HCT116 (cell line): ENCODE data around the gene ELAVL2. TPM values are rescaled to one million over a fixed set of nuclear protein-coding genes. Genes with fewer than 3 reads are reported as not detected.

Experiments used
- ATAC-seq: fragments of 200-7000 bp; cut with Tn5 transposase; 2 replicates; pipeline ENCODE4 v1.9.1; 2020; ENCODE audit warnings: mild to moderate bottlenecking, moderate library complexity
- BruUV-seq: library from RNA; stranded (reverse); fragments of 400-500 nt; replicated peaks from 2 replicates; lab custom pipeline; 2021; lab: Mats Ljungman, UMichigan
- CTCF ChIA-PET: fragments of 300-600 bp; sonication (Branson Sonifier 250); formaldehyde crosslinking; loops from one replicate; lab custom pipeline; 2021; ENCODE audit warnings: antibody characterized with exemption; lab: Charles Lee
- POLR2A ChIA-PET: fragments of 300-600, 350-600 bp; sonication (Branson Sonifier 250); formaldehyde crosslinking; loops from one replicate; lab custom pipeline; 2021; ENCODE audit warnings: antibody characterized with exemption; lab: Charles Lee
- RAD21 ChIA-PET, 2 experiments: fragments of 300-600 bp; sonication (Branson Sonifier 250); formaldehyde crosslinking; loops; one replicate each; lab custom pipeline; 2023; ENCODE audit warnings: low total read pairs in 2 of 2; ENCODE audit not compliant: uncharacterized antibody in 2 of 2, unreplicated experiment in 2 of 2, low non-redundant PET in 1 of 2; lab: Charles Lee
- DNase-seq: peaks from one replicate; pipeline ENCODE4 v3.0.0-alpha.2; 2010; ENCODE audit warnings: low read depth, low spot score
- H2AFZ ChIP-seq: fragments of 200-600 bp; shearing (Covaris generic), sonication (generic); 2 replicates; pipeline ENCODE4 v1.6.1; 2017; ENCODE audit warnings: low read depth, mixed run types, mixed read lengths, antibody characterized with exemption, low read length; ENCODE audit not compliant: poor library complexity, severe bottlenecking
- H3K27ac ChIP-seq: 2 replicates; pipeline ENCODE4 v1.5.1; 2012; ENCODE audit warnings: low read depth, low read length
- H3K27me3 ChIP-seq: fragments of 200-600 bp; sonication (generic); 2 replicates; pipeline ENCODE4 v1.6.1; 2016; ENCODE audit warnings: mixed run types, low read length, mixed read lengths; ENCODE audit not compliant: insufficient read depth
- H3K36me3 ChIP-seq, 2 experiments: fragments of 200-500 bp in 1 of 2; fragments of 200-600 bp in 1 of 2; sonication (Bioruptor generic) in 1 of 2; sonication (generic) in 1 of 2; 2 replicates each; pipeline versions ENCODE4 v1.5.1 to v1.6.1; 2014 to 2016; ENCODE audit warnings: low read length in 2 of 2, inconsistent platforms in 1 of 2, mixed read lengths in 1 of 2, mixed run types in 1 of 2; ENCODE audit not compliant: insufficient read depth in 2 of 2, control insufficient read depth in 1 of 2
- H3K4me1 ChIP-seq, 2 experiments: fragments of 200-600 bp in 1 of 2; sonication (generic) in 1 of 2; 2 replicates each; pipeline versions ENCODE4 v1.5.1 to v1.6.1; 2012 to 2017; ENCODE audit warnings: low read length in 2 of 2, inconsistent platforms in 1 of 2, mild to moderate bottlenecking in 1 of 2, mixed read lengths in 1 of 2, mixed run types in 1 of 2, moderate library complexity in 1 of 2; ENCODE audit not compliant: insufficient read depth in 2 of 2, control insufficient read depth in 1 of 2
- H3K4me2 ChIP-seq: fragments of 200-600 bp; sonication (generic); 2 replicates; pipeline ENCODE4 v1.6.1; 2017; ENCODE audit warnings: mixed run types, low read length, mixed read lengths
- H3K4me3 ChIP-seq, 2 experiments: fragments of 200-600 bp in 1 of 2; sonication (generic) in 1 of 2; replicated peaks in 1 of 2; 2 replicates each; pipeline ENCODE4 v1.5.1; 2011 to 2016; ENCODE audit warnings: low read length in 2 of 2, control low read depth in 1 of 2, low read depth in 1 of 2, mild to moderate bottlenecking in 1 of 2, mixed read lengths in 1 of 2, mixed run types in 1 of 2
- H3K79me2 ChIP-seq: fragments of 200-600 bp; sonication (generic); 2 replicates; pipeline ENCODE4 v1.6.1; 2017; ENCODE audit warnings: mild to moderate bottlenecking, mixed run types, low read length, moderate library complexity, mixed read lengths; ENCODE audit not compliant: insufficient read depth
- H3K9ac ChIP-seq: fragments of 200-600 bp; sonication (generic); 2 replicates; pipeline ENCODE4 v1.6.1; 2016; ENCODE audit warnings: low read length, mixed read lengths
- H3K9me2 ChIP-seq: fragments of 200-600 bp; sonication (generic), shearing (Covaris generic); 2 replicates; pipeline ENCODE4 v1.6.1; 2017; ENCODE audit warnings: mixed run types, mild to moderate bottlenecking, moderate library complexity; ENCODE audit not compliant: insufficient read depth
- H3K9me3 ChIP-seq, 2 experiments: fragments of 200-500 bp in 1 of 2; fragments of 200-600 bp in 1 of 2; sonication (Bioruptor generic) in 1 of 2; sonication (generic) in 1 of 2; 2 replicates each; pipeline ENCODE4 v1.6.1; 2014 to 2017; ENCODE audit warnings: low read length in 2 of 2, mixed read lengths in 2 of 2, inconsistent platforms in 1 of 2, low read depth in 1 of 2, mild to moderate bottlenecking in 1 of 2, mixed run types in 1 of 2, moderate library complexity in 1 of 2; ENCODE audit not compliant: control insufficient read depth in 1 of 2, insufficient read depth in 1 of 2
- H4K20me1 ChIP-seq: fragments of 200-600 bp; sonication (generic), shearing (Covaris generic); 2 replicates; pipeline ENCODE4 v1.6.1; 2017; ENCODE audit warnings: mixed run types, mild to moderate bottlenecking, moderate library complexity; ENCODE audit not compliant: insufficient read depth
- CBX3 ChIP-seq: IDR thresholded peaks from 2 replicates; pipeline ENCODE4 v1.6.1; 2012; ENCODE audit warnings: low read depth
- CEBPB ChIP-seq: IDR thresholded peaks from 2 replicates; pipeline ENCODE4 v1.6.1; 2012; ENCODE audit warnings: low read depth
- ELF1 ChIP-seq: IDR thresholded peaks from 2 replicates; pipeline ENCODE4 v1.6.1; 2012; ENCODE audit warnings: low read depth, borderline replicate concordance
- EZH2phosphoT487 ChIP-seq: fragments of 200-600 bp; IDR thresholded peaks from 2 replicates; pipeline ENCODE4 v1.6.1; 2018; ENCODE audit warnings: antibody characterized with exemption, borderline replicate concordance
- FOSL1 ChIP-seq: IDR thresholded peaks from 2 replicates; pipeline ENCODE4 v1.6.1; 2012; ENCODE audit warnings: low read depth
- JUND ChIP-seq: IDR thresholded peaks from 2 replicates; pipeline ENCODE4 v1.6.1; 2012
- POLR2AphosphoS5 ChIP-seq: IDR thresholded peaks from 2 replicates; pipeline ENCODE4 v1.6.1; 2011; ENCODE audit warnings: mild to moderate bottlenecking, low read depth, low read length, moderate library complexity
- SIN3A ChIP-seq: IDR thresholded peaks from 2 replicates; pipeline ENCODE4 v1.6.1; 2012; ENCODE audit warnings: low read depth
- SRF ChIP-seq: IDR thresholded peaks from 2 replicates; pipeline ENCODE4 v1.6.1; 2012; ENCODE audit warnings: low read depth
- TCF7L2 ChIP-seq: IDR thresholded peaks from 2 replicates; pipeline ENCODE4 v1.7.0; 2011; ENCODE audit warnings: borderline replicate concordance, inconsistent platforms; ENCODE audit not compliant: insufficient read depth, insufficient read length; ENCODE audit errors: extremely low read depth
- YY1 ChIP-seq: IDR thresholded peaks from 2 replicates; pipeline ENCODE4 v1.6.1; 2011; ENCODE audit warnings: low read length, low read depth, moderate library complexity, mild to moderate bottlenecking; ENCODE audit not compliant: insufficient replicate concordance; ENCODE audit errors: extremely low read depth
- intact Hi-C: fragments of 100-400 bp; cut with micrococcal nuclease; formaldehyde crosslinking; loops from 2 replicates; pipeline ENCODE4 v1.10.0; 2022
- total RNA-seq: library from RNA; stranded (reverse); gene quantifications from one replicate; pipeline ENCODE4 v1.2.1, GENCODE V29; 2021; ENCODE audit not compliant: unreplicated experiment
- TF ChIP-seq, protein P1 (sequence below): IDR thresholded peaks from 2 replicates; pipeline ENCODE4 v1.6.1; 2012

ELAVL2 gene
- total RNA-seq, 1 experiment from 2014 or later = not detected

DNA sequence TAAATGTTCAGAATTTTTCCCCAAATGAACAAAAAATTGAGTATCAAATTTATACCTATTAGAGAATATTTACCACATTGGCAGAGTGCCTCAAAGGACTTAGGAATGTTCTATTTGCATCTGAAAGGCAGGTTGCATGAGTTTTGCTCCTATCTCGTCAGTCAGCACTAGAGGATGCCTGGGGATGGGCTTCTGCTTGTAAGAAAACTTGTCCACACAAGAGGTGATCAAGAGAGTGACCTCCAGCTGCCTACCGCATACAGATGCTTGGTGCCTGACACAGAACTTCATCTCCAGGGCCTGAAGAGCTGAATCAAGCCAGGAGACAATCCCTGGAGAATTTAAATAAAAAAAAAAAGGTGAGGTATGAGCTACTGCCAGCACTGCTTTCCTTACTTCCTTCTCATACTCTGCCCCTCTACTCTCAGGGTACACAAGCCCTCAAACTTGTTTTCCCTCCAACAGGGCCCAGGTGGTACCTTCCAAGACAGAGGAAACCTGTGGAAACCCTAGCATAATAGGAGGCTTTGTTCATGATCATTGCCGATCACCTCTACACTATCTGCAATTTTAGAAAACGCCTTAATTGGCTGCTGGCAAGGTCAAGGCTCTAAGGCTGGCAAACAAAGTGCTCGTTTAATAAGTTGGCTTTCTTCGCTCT is 166.6 kb downstream of the ELAVL2 start:
- DNase-seq (no peak), ATAC-seq (no peak)
- RAD21 ChIA-PET = no interaction called here
- no peaks in the 10 kb centered on the region for H3K4me1 ChIP-seq
- TF ChIP-seq JUND = no peak
- TF ChIP-seq SIN3A = no peak
- TF ChIP-seq, protein P1, sequence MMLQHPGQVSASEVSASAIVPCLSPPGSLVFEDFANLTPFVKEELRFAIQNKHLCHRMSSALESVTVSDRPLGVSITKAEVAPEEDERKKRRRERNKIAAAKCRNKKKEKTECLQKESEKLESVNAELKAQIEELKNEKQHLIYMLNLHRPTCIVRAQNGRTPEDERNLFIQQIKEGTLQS = no peak
- TF ChIP-seq POLR2AphosphoS5 = no peak
- TF ChIP-seq CBX3 = no peak
- no peak for TF ChIP-seq TCF7L2
- TF ChIP-seq SRF = no peak
- no peak for TF ChIP-seq ELF1
- TF ChIP-seq EZH2phosphoT487 = no peak
- no peak for TF ChIP-seq FOSL1
- no peak for TF ChIP-seq CEBPB
- no peak for TF ChIP-seq YY1
- no peaks in the 10 kb centered on the region for H3K36me3 ChIP-seq
- no peaks in the 10 kb centered on the region for H3K79me2 ChIP-seq
- no peaks in the 10 kb centered on the region for H3K9me2 ChIP-seq
- H3K9ac ChIP-seq = no peak overlapping the region
- POLR2A ChIA-PET = no interaction called here
- CTCF ChIA-PET = no interaction called here
- no peak overlapping the region for H3K27ac ChIP-seq
- H3K4me3 ChIP-seq = no peak overlapping the region
- intact Hi-C loops = no loop called here
- no peak overlapping the region for H2AFZ ChIP-seq
- no peaks in the 10 kb centered on the region for H3K27me3 ChIP-seq
- H4K20me1 ChIP-seq = no peaks in the 10 kb centered on the region
- no TSS peak for BruUV-seq
- no peak overlapping the region for H3K4me2 ChIP-seq
- H3K9me3 ChIP-seq = peaks cover 0 to 25% of the 10 kb centered on the region in 2 experiments; a peak in 2 of 4 replicates
